Smooth muscle cell (in vitro differentiated cells): ENCODE results near the gene EPS8L1. TPM values are rescaled to one million over a fixed set of nuclear protein-coding genes. Genes with fewer than 3 reads are reported as not detected.

Experiments used
- DNase-seq: peaks from one replicate; lab custom pipeline; 2025; ENCODE audit not compliant: unreplicated experiment; lab: John Stamatoyannopoulos, UW
- H2AFZ ChIP-seq: fragments of 200-600 bp; sonication (generic); 2 replicates; pipeline ENCODE4 v1.6.0; 2016; ENCODE audit warnings: antibody characterized with exemption, low read depth, mild to moderate bottlenecking
- H3F3A ChIP-seq: fragments of 200-600 bp; sonication (generic); 2 replicates; pipeline ENCODE4 v1.6.0; 2017; ENCODE audit warnings: antibody characterized with exemption, low read depth
- H3K27ac ChIP-seq: fragments of 200-600 bp; sonication (generic); 2 replicates; pipeline ENCODE4 v1.5.1; 2016; ENCODE audit warnings: low read depth, mild to moderate bottlenecking
- H3K27me3 ChIP-seq: fragments of 200-600 bp; sonication (generic); 2 replicates; pipeline ENCODE4 v1.6.1; 2016; ENCODE audit warnings: low read depth, mild to moderate bottlenecking
- H3K36me3 ChIP-seq: fragments of 200-600 bp; sonication (generic); 2 replicates; pipeline ENCODE4 v1.5.1; 2016; ENCODE audit warnings: low read depth
- H3K4me1 ChIP-seq: fragments of 200-600 bp; sonication (generic); 2 replicates; pipeline ENCODE4 v1.5.1; 2016; ENCODE audit warnings: low read depth
- H3K4me2 ChIP-seq: fragments of 200-600 bp; sonication (generic); 2 replicates; pipeline ENCODE4 v1.6.0; 2016; ENCODE audit warnings: mild to moderate bottlenecking
- H3K4me3 ChIP-seq: fragments of 200-600 bp; sonication (generic); 2 replicates; pipeline ENCODE4 v1.5.1; 2016; ENCODE audit warnings: mild to moderate bottlenecking
- H3K79me2 ChIP-seq: fragments of 200-600 bp; sonication (generic); 2 replicates; pipeline ENCODE4 v1.6.0; 2016; ENCODE audit warnings: low read depth, mild to moderate bottlenecking
- H3K9ac ChIP-seq: fragments of 200-600 bp; sonication (generic); 2 replicates; pipeline ENCODE4 v1.6.0; 2016; ENCODE audit warnings: low read depth
- H3K9me3 ChIP-seq: fragments of 200-600 bp; sonication (generic); replicated peaks from 2 replicates; pipeline ENCODE4 v1.5.1; 2016; ENCODE audit warnings: low read depth
- H4K20me1 ChIP-seq: fragments of 200-600 bp; sonication (generic); 2 replicates; pipeline ENCODE4 v1.6.0; 2016; ENCODE audit warnings: low read depth
- WGBS: methylation state at CpG from one replicate; pipeline ENCODE4 v1.1.7; 2016; ENCODE audit warnings: low lambda C conversion rate; 5-methylcytosine and 5-hydroxymethylcytosine counted together
- polyA plus RNA-seq: library from polyadenylated mRNA; unstranded; fragments of >200 nt; fragmentation: Nextera tagmentation; extraction: Ambion mirVana; gene quantifications from 2 replicates; pipeline ENCODE4 v1.2.1, GENCODE V29; 2016
- total RNA-seq: library from RNA; depleted of rRNA; stranded (reverse); fragments of >200 nt; gene quantifications from 2 replicates; pipeline ENCODE4 v1.2.3, GENCODE V29; 2014
- TF ChIP-seq, protein P1 (sequence below): fragments of 200-600 bp; sonication (generic); IDR thresholded peaks from 2 replicates; pipeline ENCODE4 v1.5.1; 2017; ENCODE audit warnings: borderline replicate concordance, mild to moderate bottlenecking, antibody characterized with exemption; ENCODE audit not compliant: insufficient read depth, poor library complexity, severe bottlenecking

EPS8L1 gene
- total and polyA plus RNA-seq, 2 experiments from 2014 or later, result 16.8 to 32.9 TPM

DNA sequence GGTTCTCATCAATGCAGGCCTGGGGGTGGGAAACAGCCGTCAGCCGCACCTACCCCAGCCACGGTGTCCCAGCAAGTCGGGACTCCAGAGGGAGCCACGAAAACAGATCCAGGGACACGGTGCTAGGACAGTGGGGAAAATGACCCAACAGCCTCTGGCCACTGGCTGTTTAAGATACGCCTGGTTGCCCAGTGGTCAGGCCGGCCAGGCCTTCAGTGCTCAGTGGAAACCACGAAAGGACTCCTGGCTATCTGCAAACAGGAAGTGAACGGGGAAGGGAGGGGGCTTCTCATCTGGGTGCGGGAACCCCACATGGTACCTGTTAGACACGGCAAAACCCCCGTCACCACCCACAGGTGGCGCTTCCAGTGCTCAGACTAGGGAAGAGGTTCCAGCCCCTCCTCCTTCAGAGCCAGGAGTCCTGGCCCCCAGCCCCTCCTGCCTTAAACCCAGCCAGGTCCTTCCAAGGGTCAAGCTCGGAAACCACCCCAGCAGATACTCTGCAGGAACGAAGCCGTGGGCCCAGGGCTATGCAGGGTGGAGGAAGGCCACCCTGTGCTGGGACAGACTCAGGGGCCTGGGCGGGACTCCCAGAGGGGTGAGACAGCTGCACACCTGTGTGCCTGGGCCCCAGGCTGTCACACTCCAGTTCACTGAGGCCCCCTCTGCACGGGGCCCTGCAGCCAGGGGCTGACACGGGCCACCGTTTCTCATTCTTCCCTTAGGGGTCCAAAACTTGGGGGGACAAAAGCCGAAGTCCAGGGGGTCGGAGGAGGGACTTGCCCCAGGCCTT lies 37.3 kb downstream of the EPS8L1 start:
- Histone ChIP-seq H3K4me2 (no peak overlapping the region), H3K27me3 (no peaks in the 10 kb centered on the region), H4K20me1 (peaks cover 88% of the 10 kb centered on the region), H3K4me1 (peaks cover 7% of the 10 kb centered on the region), H3K9ac (peak overlapping the region; percentile 73), H3K27ac (peak overlapping the region; percentile 66), H3F3A (no peaks in the 10 kb centered on the region), H2AFZ (no peak overlapping the region), H3K36me3 (no peaks in the 10 kb centered on the region), H3K79me2 (peaks cover 53% of the 10 kb centered on the region), H3K9me3 (no peaks in the 10 kb centered on the region), H3K4me3 (no peak overlapping the region)
- TF ChIP-seq, protein P1, sequence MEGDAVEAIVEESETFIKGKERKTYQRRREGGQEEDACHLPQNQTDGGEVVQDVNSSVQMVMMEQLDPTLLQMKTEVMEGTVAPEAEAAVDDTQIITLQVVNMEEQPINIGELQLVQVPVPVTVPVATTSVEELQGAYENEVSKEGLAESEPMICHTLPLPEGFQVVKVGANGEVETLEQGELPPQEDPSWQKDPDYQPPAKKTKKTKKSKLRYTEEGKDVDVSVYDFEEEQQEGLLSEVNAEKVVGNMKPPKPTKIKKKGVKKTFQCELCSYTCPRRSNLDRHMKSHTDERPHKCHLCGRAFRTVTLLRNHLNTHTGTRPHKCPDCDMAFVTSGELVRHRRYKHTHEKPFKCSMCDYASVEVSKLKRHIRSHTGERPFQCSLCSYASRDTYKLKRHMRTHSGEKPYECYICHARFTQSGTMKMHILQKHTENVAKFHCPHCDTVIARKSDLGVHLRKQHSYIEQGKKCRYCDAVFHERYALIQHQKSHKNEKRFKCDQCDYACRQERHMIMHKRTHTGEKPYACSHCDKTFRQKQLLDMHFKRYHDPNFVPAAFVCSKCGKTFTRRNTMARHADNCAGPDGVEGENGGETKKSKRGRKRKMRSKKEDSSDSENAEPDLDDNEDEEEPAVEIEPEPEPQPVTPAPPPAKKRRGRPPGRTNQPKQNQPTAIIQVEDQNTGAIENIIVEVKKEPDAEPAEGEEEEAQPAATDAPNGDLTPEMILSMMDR, result no peak
- no peak for DNase-seq
- WGBS, result 92% methylated on average over 23 of the region's 23 CpGs

DNA sequence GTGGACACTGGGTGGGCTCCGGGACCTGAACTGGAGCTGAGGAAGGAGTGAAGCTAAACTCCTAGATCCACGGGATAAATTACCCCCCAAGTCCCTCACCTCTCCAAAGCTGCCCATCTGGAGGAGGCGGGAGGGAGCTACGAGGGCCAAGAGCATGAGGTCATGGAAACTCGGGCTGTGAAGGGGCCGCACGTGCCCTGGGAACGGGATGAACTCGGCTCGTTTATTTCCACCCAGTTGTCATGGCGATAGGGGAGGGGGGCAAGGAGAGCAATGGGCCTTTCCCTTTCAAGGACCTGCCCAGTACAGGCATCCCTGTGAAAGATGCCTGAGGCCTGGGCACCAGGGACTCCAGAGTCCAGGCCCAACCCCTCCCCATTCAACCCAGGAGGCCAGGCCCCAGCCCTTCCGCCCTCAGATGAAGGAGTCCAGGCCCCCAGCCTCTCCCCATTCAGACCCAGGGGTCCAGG lies 37.9 kb downstream of the EPS8L1 start:
- Histone ChIP-seq H3K36me3 (no peaks in the 10 kb centered on the region), H3K9ac (peak overlapping the region; percentile 73), H3K79me2 (peaks cover 53% of the 10 kb centered on the region), H3F3A (no peaks in the 10 kb centered on the region), H4K20me1 (peaks cover 82% of the 10 kb centered on the region), H3K27ac (peak overlapping the region; percentile 66), H3K4me1 (peaks cover 7% of the 10 kb centered on the region), H2AFZ (no peak overlapping the region), H3K27me3 (no peaks in the 10 kb centered on the region), H3K9me3 (no peaks in the 10 kb centered on the region), H3K4me2 (no peak overlapping the region), H3K4me3 (no peak overlapping the region)
- 35% methylated on average over 12 of the region's 12 CpGs for WGBS
- DNase-seq, result peak; percentile 20
- TF ChIP-seq, protein P1, result no peak

DNA sequence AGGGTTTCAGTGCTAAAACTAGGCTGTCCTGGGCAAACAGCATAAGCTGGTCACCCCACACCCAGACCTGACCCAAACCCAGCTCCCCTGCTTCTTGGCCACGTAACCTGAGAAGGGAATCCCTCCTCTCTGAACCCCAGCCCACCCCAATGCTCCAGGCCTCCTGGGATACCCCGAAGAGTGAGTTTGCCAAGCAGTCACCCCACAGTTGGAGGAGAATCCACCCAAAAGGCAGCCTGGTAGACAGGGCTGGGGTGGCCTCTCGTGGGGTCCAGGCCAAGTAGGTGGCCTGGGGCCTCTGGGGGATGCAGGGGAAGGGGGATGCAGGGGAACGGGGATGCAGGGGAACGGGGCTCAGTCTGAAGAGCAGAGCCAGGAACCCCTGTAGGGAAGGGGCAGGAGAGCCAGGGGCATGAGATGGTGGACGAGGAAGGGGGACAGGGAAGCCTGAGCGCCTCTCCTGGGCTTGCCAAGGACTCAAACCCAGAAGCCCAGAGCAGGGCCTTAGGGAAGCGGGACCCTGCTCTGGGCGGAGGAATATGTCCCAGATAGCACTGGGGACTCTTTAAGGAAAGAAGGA lies 39.0 kb downstream of the EPS8L1 start:
- Histone ChIP-seq H3K36me3 (no peaks in the 10 kb centered on the region), H3K4me2 (no peak overlapping the region), H4K20me1 (peaks cover 71% of the 10 kb centered on the region), H2AFZ (no peak overlapping the region), H3K4me1 (peaks cover 7% of the 10 kb centered on the region), H3K27me3 (no peaks in the 10 kb centered on the region), H3K9me3 (no peaks in the 10 kb centered on the region), H3K27ac (no peak overlapping the region), H3K9ac (peak overlapping the region; percentile 60), H3K79me2 (peaks cover 50% of the 10 kb centered on the region), H3F3A (no peaks in the 10 kb centered on the region), H3K4me3 (no peak overlapping the region)
- no peak for DNase-seq
- TF ChIP-seq, protein P1, result no peak
- WGBS, result 99% methylated on average over 9 of the region's 9 CpGs
